ENCODE data around the gene OAF.

Gene OAF

GRCh38 chr11:120191058-120191457 lies 19.8 kb upstream of the OAF start:
- no peaks in the 10 kb centered on the region for H3K9me2 ChIP-seq (replicated peaks; ENCODE audit: control insufficient read depth, low read length)
- H3F3A ChIP-seq (ENCODE audit: control insufficient read depth, insufficient read depth), result no peaks in the 10 kb centered on the region
- H3K27ac ChIP-seq (ENCODE audit: low read depth, low read length), result no peak overlapping the region
- peaks cover 24% of the 10 kb centered on the region for H3K27me3 ChIP-seq (ENCODE audit: control insufficient read depth, low read length)
- no peak overlapping the region for H3K4me2 ChIP-seq (ENCODE audit: low read length)
- no peaks in the 10 kb centered on the region for H3K36me3 ChIP-seq (ENCODE audit: control insufficient read depth, low read length)
- TF ChIP-seq EZH2phosphoT487 (IDR thresholded peaks at IDR 0.05; ENCODE audit: borderline replicate concordance, low read length), result no peak
- TF ChIP-seq CTCF (IDR thresholded peaks at IDR 0.05; ENCODE audit: low read depth, low read length, poor library complexity, severe bottlenecking), result no peak
- peaks cover 4% of the 10 kb centered on the region; the same call in 1 of the 2 replicates for H4K20me1 ChIP-seq (ENCODE audit: control insufficient read depth, insufficient read depth, low read depth, low read length)
- no peaks in the 10 kb centered on the region for H3K79me2 ChIP-seq (ENCODE audit: control insufficient read depth, low read length)
- no peak overlapping the region for H3K4me3 ChIP-seq (ENCODE audit: low read length)
- no peaks in the 10 kb centered on the region for H3K4me1 ChIP-seq (ENCODE audit: control insufficient read depth, low read length)
- no peaks in the 10 kb centered on the region for H3K9me3 ChIP-seq (ENCODE audit: control insufficient read depth, insufficient read depth, low read length)

DNA sequence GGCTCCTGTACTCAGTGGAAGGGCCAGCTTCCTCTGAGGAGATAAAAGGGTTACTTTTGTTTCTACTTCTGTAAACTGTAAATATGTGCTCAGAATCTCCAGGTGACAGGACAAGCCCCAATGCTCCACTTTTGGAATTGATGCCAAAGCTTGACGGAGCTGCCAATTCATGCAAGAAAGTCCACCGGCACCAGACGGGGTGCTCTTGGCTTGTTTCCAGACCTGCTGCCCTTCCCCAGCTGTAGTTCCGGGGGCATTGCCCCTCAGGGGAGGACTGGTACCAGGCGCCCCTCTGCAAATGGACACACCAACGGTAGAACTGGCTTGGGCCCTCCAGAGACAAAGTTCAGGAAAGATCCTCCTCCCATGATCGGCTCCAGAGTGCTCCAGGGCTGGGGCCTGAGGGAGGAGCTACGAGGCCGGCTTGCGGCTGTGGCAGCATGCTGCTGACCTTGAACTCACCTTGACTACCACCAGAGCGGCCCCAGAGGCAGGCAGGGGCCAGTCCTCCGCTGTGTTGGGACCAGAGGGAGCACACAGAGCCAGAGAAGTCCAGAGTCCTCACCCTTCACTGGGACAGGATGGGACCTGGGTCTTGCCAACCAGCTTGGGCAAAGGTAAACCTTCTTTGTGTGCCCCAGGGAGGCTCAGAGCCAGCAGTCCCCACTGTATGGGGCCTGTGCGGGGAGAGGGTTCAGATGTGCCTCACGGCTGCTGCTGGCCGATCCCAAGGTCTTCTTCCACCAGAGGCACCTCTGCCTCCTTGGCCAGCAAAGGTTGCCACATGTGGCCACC lies 17.8 kb upstream of the OAF start:
- no peak overlapping the region for H3K4me2 ChIP-seq (ENCODE audit: low read length)
- H4K20me1 ChIP-seq (ENCODE audit: control insufficient read depth, insufficient read depth, low read depth, low read length), result peaks cover 4% of the 10 kb centered on the region; the same call in 1 of the 2 replicates
- peaks cover 13% of the 10 kb centered on the region for H3K27me3 ChIP-seq (ENCODE audit: control insufficient read depth, low read length)
- no peaks in the 10 kb centered on the region for H3K9me2 ChIP-seq (replicated peaks; ENCODE audit: control insufficient read depth, low read length)
- H3K36me3 ChIP-seq (ENCODE audit: control insufficient read depth, low read length), result no peaks in the 10 kb centered on the region
- H3F3A ChIP-seq (ENCODE audit: control insufficient read depth, insufficient read depth), result no peaks in the 10 kb centered on the region
- no peak overlapping the region for H3K4me3 ChIP-seq (ENCODE audit: low read length)
- TF ChIP-seq EZH2phosphoT487 (IDR thresholded peaks at IDR 0.05; ENCODE audit: borderline replicate concordance, low read length), result no peak
- TF ChIP-seq CTCF (IDR thresholded peaks at IDR 0.05; ENCODE audit: low read depth, low read length, poor library complexity, severe bottlenecking), result no peak
- H3K4me1 ChIP-seq (ENCODE audit: control insufficient read depth, low read length), result no peaks in the 10 kb centered on the region
- H3K27ac ChIP-seq (ENCODE audit: low read depth, low read length), result no peak overlapping the region
- no peaks in the 10 kb centered on the region for H3K79me2 ChIP-seq (ENCODE audit: control insufficient read depth, low read length)
- no peaks in the 10 kb centered on the region for H3K9me3 ChIP-seq (ENCODE audit: control insufficient read depth, insufficient read depth, low read length)

DNA sequence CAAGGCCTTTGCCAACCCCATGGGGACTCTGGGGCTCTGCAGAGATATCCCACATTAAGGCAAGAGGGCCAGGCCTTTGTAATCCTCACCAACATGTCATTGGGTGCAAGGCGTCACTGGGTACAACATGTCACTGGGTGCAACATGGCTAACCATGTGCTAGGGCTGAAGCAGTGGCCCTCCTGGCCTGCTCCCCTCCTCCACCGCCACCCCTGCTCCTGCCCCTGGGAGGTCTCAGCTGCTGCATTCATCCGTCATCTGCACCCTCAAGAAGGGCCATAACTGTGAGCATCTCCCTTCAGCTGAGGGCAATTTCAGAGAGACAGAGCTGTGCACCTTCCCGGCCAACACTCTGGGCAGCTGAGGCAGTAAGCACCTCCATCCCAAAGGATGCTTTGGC lies 16.7 kb upstream of the OAF start:
- Histone ChIP-seq H3K36me3 (ENCODE audit: control insufficient read depth, low read length) (no peaks in the 10 kb centered on the region), H3K4me3 (ENCODE audit: low read length) (no peak overlapping the region), H3K27me3 (ENCODE audit: control insufficient read depth, low read length) (peaks cover 6% of the 10 kb centered on the region; the same call in 1 of the 2 replicates), H3K79me2 (ENCODE audit: control insufficient read depth, low read length) (no peaks in the 10 kb centered on the region), H3K4me2 (ENCODE audit: low read length) (no peak overlapping the region), H3K4me1 (ENCODE audit: control insufficient read depth, low read length) (no peaks in the 10 kb centered on the region), H3K9me3 (ENCODE audit: control insufficient read depth, insufficient read depth, low read length) (no peaks in the 10 kb centered on the region), H4K20me1 (ENCODE audit: control insufficient read depth, insufficient read depth, low read depth, low read length) (peaks cover 4% of the 10 kb centered on the region; the same call in 1 of the 2 replicates), H3K27ac (ENCODE audit: low read depth, low read length) (no peak overlapping the region), H3F3A (ENCODE audit: control insufficient read depth, insufficient read depth) (no peaks in the 10 kb centered on the region), H3K9me2 (replicated peaks; ENCODE audit: control insufficient read depth, low read length) (no peaks in the 10 kb centered on the region)
- TF ChIP-seq CTCF (IDR thresholded peaks at IDR 0.05; ENCODE audit: low read depth, low read length, poor library complexity, severe bottlenecking) (no peak), EZH2phosphoT487 (IDR thresholded peaks at IDR 0.05; ENCODE audit: borderline replicate concordance, low read length) (no peak)

Data from DOHH2 (cell line).